SU-DHL-6 (cell line): ENCODE results near the gene C5AR2.

Experiments used
- EZH2phosphoT487 ChIP-seq: fragments of 200-600 bp; sonication (generic), shearing (Covaris generic); conservative IDR thresholded peaks from 2 replicates; pipeline ENCODE4 v1.6.1; 2018; ENCODE audit warnings: mild to moderate bottlenecking, antibody characterized with exemption, low read length, moderate library complexity, mixed read lengths
- TF ChIP-seq, protein P1 (sequence below): fragments of 200-600 bp; sonication (generic); IDR thresholded peaks from one replicate; pipeline ENCODE4 v1.5.1; 2017; ENCODE audit warnings: antibody characterized with exemption, mild to moderate bottlenecking, low read length, moderate library complexity; ENCODE audit not compliant: insufficient read depth, poor library complexity, severe bottlenecking

DNA sequence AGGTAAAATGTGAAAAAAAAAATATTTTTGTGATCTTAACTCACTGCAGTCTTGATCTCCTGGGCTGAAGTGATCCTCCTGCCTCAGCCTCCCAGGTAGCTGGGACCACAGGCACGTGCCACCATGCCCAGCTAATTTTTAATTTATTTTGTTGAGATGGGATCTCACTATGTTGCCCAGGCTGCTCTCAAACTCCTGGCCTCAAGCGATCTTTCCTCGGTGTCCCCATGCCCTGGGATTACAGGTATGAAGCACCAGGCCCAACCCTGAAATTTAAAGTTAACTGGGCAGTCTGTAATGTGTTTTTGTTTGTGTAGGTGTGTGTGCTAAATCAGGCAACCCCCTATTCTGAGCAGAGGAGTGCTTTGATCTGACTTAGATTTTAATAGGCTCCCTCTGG is 25.7 kb upstream of the C5AR2 start:
- TF ChIP-seq, protein P1, sequence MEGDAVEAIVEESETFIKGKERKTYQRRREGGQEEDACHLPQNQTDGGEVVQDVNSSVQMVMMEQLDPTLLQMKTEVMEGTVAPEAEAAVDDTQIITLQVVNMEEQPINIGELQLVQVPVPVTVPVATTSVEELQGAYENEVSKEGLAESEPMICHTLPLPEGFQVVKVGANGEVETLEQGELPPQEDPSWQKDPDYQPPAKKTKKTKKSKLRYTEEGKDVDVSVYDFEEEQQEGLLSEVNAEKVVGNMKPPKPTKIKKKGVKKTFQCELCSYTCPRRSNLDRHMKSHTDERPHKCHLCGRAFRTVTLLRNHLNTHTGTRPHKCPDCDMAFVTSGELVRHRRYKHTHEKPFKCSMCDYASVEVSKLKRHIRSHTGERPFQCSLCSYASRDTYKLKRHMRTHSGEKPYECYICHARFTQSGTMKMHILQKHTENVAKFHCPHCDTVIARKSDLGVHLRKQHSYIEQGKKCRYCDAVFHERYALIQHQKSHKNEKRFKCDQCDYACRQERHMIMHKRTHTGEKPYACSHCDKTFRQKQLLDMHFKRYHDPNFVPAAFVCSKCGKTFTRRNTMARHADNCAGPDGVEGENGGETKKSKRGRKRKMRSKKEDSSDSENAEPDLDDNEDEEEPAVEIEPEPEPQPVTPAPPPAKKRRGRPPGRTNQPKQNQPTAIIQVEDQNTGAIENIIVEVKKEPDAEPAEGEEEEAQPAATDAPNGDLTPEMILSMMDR: no peak
- no peak for TF ChIP-seq EZH2phosphoT487
